ENCODE results near the gene ASB13.
A peak's percentile ranks its signal among the peaks of the same experiment; 100 is the strongest.
"Not testable (repeated sequence)": the region's sequence is repeated elsewhere in the genome, so short reads cannot be mapped to it uniquely, and the experiment has no call there.

Gene ASB13

GRCh38 chr10:5595591-5595990 lies 70.8 kb downstream of the ASB13 start (continued):
- no peak for TF ChIP-seq GLI2 (tag by site-specific recombination; IDR thresholded peaks at IDR 0.05; ENCODE audit: borderline replicate concordance, low read depth)
- no peak for TF ChIP-seq ZNF660 (tag by site-specific recombination; IDR thresholded peaks at IDR 0.05)

GRCh38 chr10:5595095-5595494 lies 71.3 kb downstream of the ASB13 start:
- ChIA-PET POLR2A (interaction anchor here (1.0 to 1.3 kb wide), 2 partner anchors 46 to 149 kb away, joined by 3 read pairs; no protein-coding TSS in a partner anchor), CTCF (interaction anchor here (1.7 to 2.7 kb wide), 3 partner anchors 23 to 153 kb away, joined by 5 to 10 read pairs (median 8); no protein-coding TSS in a partner anchor)
- H3K4me3 ChIP-seq (ENCODE audit: low read depth, low read length), result no peak overlapping the region
- no peaks in the 10 kb centered on the region for H3K9me3 ChIP-seq (ENCODE audit: control insufficient read depth, insufficient read depth, low read depth, low read length)
- H3K36me3 ChIP-seq (ENCODE audit: control insufficient read depth in 2 of 2, insufficient read depth in 1 of 2, low read length in 2 of 2), result no peaks in the 10 kb centered on the region
- peaks cover 10% of the 10 kb centered on the region for H3K4me1 ChIP-seq (ENCODE audit: control insufficient read depth, insufficient read depth, low read length)
- no peak overlapping the region; the same call in 1 of the 2 replicates for H3K27ac ChIP-seq (ENCODE audit: extremely low read depth, low read depth, low read length)
- TF ChIP-seq INSM2 (tag by site-specific recombination; IDR thresholded peaks at IDR 0.05) (peak; percentile 56; the same call in 1 of the 2 replicates), ATF2 (tag by site-specific recombination; IDR thresholded peaks at IDR 0.05; ENCODE audit: low read depth) (no peak), WT1 (tag by site-specific recombination; IDR thresholded peaks at IDR 0.05) (0 out of 2 replicates have a peak, but pooled peaks have one; percentile 39)

GRCh38 chr10:5594271-5595049 lies 71.9 kb downstream of the ASB13 start:
- Histone ChIP-seq H3K9me3 (ENCODE audit: control insufficient read depth, insufficient read depth, low read depth, low read length) (no peaks in the 10 kb centered on the region), H3K4me1 (ENCODE audit: control insufficient read depth, insufficient read depth, low read length) (peaks cover 10% of the 10 kb centered on the region), H3K27ac (ENCODE audit: extremely low read depth, low read depth, low read length) (no peak overlapping the region), H3K36me3 (ENCODE audit: control insufficient read depth in 2 of 2, insufficient read depth in 1 of 2, low read length in 2 of 2) (no peaks in the 10 kb centered on the region), H3K4me3 (ENCODE audit: low read depth, low read length) (no peak overlapping the region)
- CTCF ChIA-PET, result interaction anchor here (0.6 to 2.7 kb wide), 4 partner anchors 24 to 152 kb away, joined by 3 to 10 read pairs (median 6); no protein-coding TSS in a partner anchor
- POLR2A ChIA-PET, result interaction anchor here (0.9 kb wide), 1 partner anchor 148 kb away, joined by 3 read pairs; no protein-coding TSS in a partner anchor
- no peak for TF ChIP-seq ZBTB48 (tag by site-specific recombination; IDR thresholded peaks at IDR 0.05)
- TF ChIP-seq FEZF1 (tag by site-specific recombination; IDR thresholded peaks at IDR 0.05), result peak; percentile 63; the same call in 1 of the 2 replicates
- no peak for TF ChIP-seq ZFP69B (tag by site-specific recombination; IDR thresholded peaks at IDR 0.05)
- TF ChIP-seq ZNF510 (tag by site-specific recombination; IDR thresholded peaks at IDR 0.05; ENCODE audit: insufficient replicate concordance), result no peak

- POLR2A ChIA-PET; H3K4me1 ChIP-seq (ENCODE audit: control insufficient read depth, insufficient read depth, low read length); H3K27ac ChIP-seq (ENCODE audit: extremely low read depth, low read depth, low read length); H3K9me3 ChIP-seq (ENCODE audit: control insufficient read depth, insufficient read depth, low read depth, low read length); CTCF ChIA-PET; H3K4me3 ChIP-seq (ENCODE audit: low read depth, low read length); H3K36me3 ChIP-seq (ENCODE audit: control insufficient read depth in 2 of 2, insufficient read depth in 1 of 2, low read length in 2 of 2): not testable (repeated sequence)
Measured at GRCh38 chr10:5593347-5593746, 73.0 kb downstream of the ASB13 start.

GRCh38 chr10:5592070-5592469 lies 74.3 kb downstream of the ASB13 start:
- peaks cover 10% of the 10 kb centered on the region for H3K4me1 ChIP-seq (ENCODE audit: control insufficient read depth, insufficient read depth, low read length)
- ChIA-PET POLR2A (no interaction called here), CTCF (interaction anchor here (2.1 kb wide), 1 partner anchor 31 kb away, joined by 14 read pairs; no protein-coding TSS in a partner anchor)
- no peaks in the 10 kb centered on the region for H3K9me3 ChIP-seq (ENCODE audit: control insufficient read depth, insufficient read depth, low read depth, low read length)
- no peaks in the 10 kb centered on the region for H3K36me3 ChIP-seq (ENCODE audit: control insufficient read depth in 2 of 2, insufficient read depth in 1 of 2, low read length in 2 of 2)
- H3K27ac ChIP-seq (ENCODE audit: extremely low read depth, low read depth, low read length), result no peak overlapping the region
- H3K4me3 ChIP-seq (ENCODE audit: low read depth, low read length), result no peak overlapping the region
- TF ChIP-seq PATZ1 (tag by site-specific recombination; IDR thresholded peaks at IDR 0.05) (no peak), HOXA7 (CRISPR knock-in tag; IDR thresholded peaks at IDR 0.05; ENCODE audit: borderline replicate concordance) (no peak), ZNF121 (tag by site-specific recombination; IDR thresholded peaks at IDR 0.05) (no peak), SP3 (tag by site-specific recombination; IDR thresholded peaks at IDR 0.05) (no peak), ZNF433 (tag by site-specific recombination; IDR thresholded peaks at IDR 0.05; ENCODE audit: low read depth) (no peak), ATF2 (tag by site-specific recombination; IDR thresholded peaks at IDR 0.05; ENCODE audit: low read depth) (no peak), ZNF549 (tag by site-specific recombination; IDR thresholded peaks at IDR 0.05) (no peak), ZFP41 (tag by site-specific recombination; IDR thresholded peaks at IDR 0.05; ENCODE audit: borderline replicate concordance) (no peak), ZNF214 (tag by site-specific recombination; IDR thresholded peaks at IDR 0.05; ENCODE audit: borderline replicate concordance) (no peak), ZNF837 (tag by site-specific recombination; IDR thresholded peaks at IDR 0.05) (no peak)

Measured in HEK293 (cell line).